Body of pancreas (tissue), 4 donors: Measurements from ENCODE around the gene KCTD4. TPM values are rescaled to one million over a fixed set of nuclear protein-coding genes. Genes with fewer than 3 reads are reported as not detected.

ENCODE experiments used
- ATAC-seq: fragments of 150-250 bp; one replicate; pipeline ENCODE4 v1.9.1; 2016
- DNase-seq, 4 donors: peaks; one replicate each; pipeline ENCODE4 v3.0.0-alpha.2; 2019
- H3K27ac ChIP-seq, 4 donors: fragments of 200-600 bp; sonication (generic); 1 replicate in 3 of 4; 2 replicates in 1 of 4; pipeline versions ENCODE4 v1.5.1 to v1.6.1; 2016 to 2019; ENCODE audit warnings: mild to moderate bottlenecking in 1 of 4, mixed read lengths in 1 of 4, moderate library complexity in 1 of 4
- H3K27me3 ChIP-seq, 2 donors: fragments of 200-600 bp; sonication (generic); one replicate each; pipeline ENCODE4 v1.6.0; 2016; ENCODE audit warnings: mild to moderate bottlenecking in 1 of 2
- H3K36me3 ChIP-seq, 2 donors: fragments of 200-600 bp; sonication (generic); replicated peaks in 1 of 2; 2 replicates each; pipeline ENCODE4 v1.5.1; 2016; ENCODE audit warnings: low read depth in 2 of 2; ENCODE audit not compliant: insufficient read depth in 1 of 2
- H3K4me1 ChIP-seq: fragments of 200-600 bp; sonication (generic); one replicate; pipeline ENCODE4 v1.6.0; 2016
- H3K4me3 ChIP-seq, 2 donors: fragments of 200-600 bp; sonication (generic); 1 replicate in 1 of 2; 2 replicates in 1 of 2; pipeline ENCODE4 v1.5.1; 2016 to 2019
- H3K9me3 ChIP-seq, 3 donors: fragments of 200-600 bp; sonication (generic); 1 replicate in 2 of 3; 2 replicates in 1 of 3; pipeline ENCODE4 v1.5.1; 2016
- POLR2A ChIP-seq, 3 donors: fragments of 450-650 bp; IDR thresholded peaks; one replicate each; pipeline ENCODE4 v1.6.1; 2016; ENCODE audit warnings: antibody characterized with exemption in 3 of 3, mild to moderate bottlenecking in 2 of 3
- WGBS, 2 donors: methylation state at CpG; one replicate each; pipeline ENCODE4 v1.1.5; 2017; 5-methylcytosine and 5-hydroxymethylcytosine counted together
- intact Hi-C: fragments of 100-400 bp; cut with DNase I; formaldehyde crosslinking; loops from one replicate; pipeline ENCODE4 v1.15.1; 2023
- total RNA-seq, 2 donors: library from RNA; depleted of rRNA; stranded (reverse); fragments of >200 nt; gene quantifications; one replicate each; pipeline ENCODE4 v1.1.0, GENCODE V29; 2016
- TF ChIP-seq, protein P1 (sequence below), 7 experiments: fragments of 450-650 bp in 4 of 7; fragments of 200-600 bp in 3 of 7; sonication (generic) in 3 of 7; IDR thresholded peaks; one replicate each; pipeline ENCODE4 v1.5.1; 2016 to 2019; ENCODE audit warnings: antibody characterized with exemption in 7 of 7

KCTD4 gene
- total RNA-seq, 2 donors from 2014 or later, result not detected

DNA sequence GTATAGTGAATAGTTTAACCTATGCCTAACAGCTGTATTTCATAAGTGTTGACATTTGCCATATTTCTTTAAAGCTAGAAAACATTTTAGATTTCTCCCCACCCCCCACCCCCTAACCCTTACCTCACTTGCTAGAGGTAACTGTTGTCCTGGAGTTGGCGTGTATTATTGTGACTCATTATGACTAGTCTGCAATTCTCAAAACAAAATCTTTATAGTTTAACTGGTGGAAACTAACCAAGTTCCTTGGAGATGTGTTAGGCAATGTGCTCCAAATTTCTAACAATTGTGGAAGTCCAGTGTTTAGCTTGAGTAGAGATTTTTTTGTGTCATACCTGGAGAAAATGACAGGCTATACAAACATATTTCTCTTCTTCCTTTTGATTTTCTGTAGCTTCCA, 38.0 kb downstream of the KCTD4 start:
- WGBS, 2 donors, result 76 to 79% methylated on average over 1 of the region's 1 CpG
- Histone ChIP-seq H3K27ac (no peak overlapping the region), H3K9me3 (no peaks in the 10 kb centered on the region), H3K4me3 (no peak overlapping the region), H3K27me3 (no peaks in the 10 kb centered on the region), H3K36me3 (no peaks in the 10 kb centered on the region), H3K4me1 (peaks cover under 1% of the 10 kb centered on the region)
- DNase-seq, result no peak
- ATAC-seq, result no peak
- intact Hi-C loops, result no loop called here
- TF ChIP-seq POLR2A (IDR thresholded peaks at IDR 0.05), result no peak
- TF ChIP-seq, protein P1, sequence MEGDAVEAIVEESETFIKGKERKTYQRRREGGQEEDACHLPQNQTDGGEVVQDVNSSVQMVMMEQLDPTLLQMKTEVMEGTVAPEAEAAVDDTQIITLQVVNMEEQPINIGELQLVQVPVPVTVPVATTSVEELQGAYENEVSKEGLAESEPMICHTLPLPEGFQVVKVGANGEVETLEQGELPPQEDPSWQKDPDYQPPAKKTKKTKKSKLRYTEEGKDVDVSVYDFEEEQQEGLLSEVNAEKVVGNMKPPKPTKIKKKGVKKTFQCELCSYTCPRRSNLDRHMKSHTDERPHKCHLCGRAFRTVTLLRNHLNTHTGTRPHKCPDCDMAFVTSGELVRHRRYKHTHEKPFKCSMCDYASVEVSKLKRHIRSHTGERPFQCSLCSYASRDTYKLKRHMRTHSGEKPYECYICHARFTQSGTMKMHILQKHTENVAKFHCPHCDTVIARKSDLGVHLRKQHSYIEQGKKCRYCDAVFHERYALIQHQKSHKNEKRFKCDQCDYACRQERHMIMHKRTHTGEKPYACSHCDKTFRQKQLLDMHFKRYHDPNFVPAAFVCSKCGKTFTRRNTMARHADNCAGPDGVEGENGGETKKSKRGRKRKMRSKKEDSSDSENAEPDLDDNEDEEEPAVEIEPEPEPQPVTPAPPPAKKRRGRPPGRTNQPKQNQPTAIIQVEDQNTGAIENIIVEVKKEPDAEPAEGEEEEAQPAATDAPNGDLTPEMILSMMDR (IDR thresholded peaks at IDR 0.05), result no peak

DNA sequence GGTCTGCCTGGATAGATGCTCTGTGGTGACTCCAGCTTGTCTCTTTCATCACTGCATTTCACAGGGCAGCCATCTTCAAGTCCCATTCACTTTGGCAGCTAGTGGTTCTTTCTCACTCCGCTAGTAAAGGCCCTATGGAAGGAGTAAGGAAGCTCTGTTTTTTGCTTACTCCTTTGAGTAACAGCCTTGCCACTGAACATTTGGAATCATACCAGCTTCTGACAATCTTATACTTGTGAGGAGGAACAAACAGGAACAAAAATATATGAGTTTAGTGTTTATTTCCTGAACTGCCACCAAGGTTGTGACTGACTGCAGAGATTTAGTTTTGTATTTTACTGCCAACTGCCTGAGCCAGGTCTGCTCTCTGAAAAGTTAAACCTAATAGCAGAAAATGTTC, 38.7 kb downstream of the KCTD4 start:
- ATAC-seq (no peak), DNase-seq (no peak)
- peak overlapping the region in 2 of 4 donors; percentile 22 to 53 for H3K27ac ChIP-seq
- TF ChIP-seq, protein P1 (IDR thresholded peaks at IDR 0.05), result no peak
- no peak for TF ChIP-seq POLR2A (IDR thresholded peaks at IDR 0.05)
- WGBS, 2 donors, result 94 to 100% methylated on average over 1 of the region's 1 CpG
- H3K9me3 ChIP-seq, result no peaks in the 10 kb centered on the region
- no peaks in the 10 kb centered on the region for H3K27me3 ChIP-seq
- H3K36me3 ChIP-seq, result no peaks in the 10 kb centered on the region
- intact Hi-C loops, result no loop called here
- H3K4me1 ChIP-seq, result no peaks in the 10 kb centered on the region
- no peak overlapping the region for H3K4me3 ChIP-seq

DNA sequence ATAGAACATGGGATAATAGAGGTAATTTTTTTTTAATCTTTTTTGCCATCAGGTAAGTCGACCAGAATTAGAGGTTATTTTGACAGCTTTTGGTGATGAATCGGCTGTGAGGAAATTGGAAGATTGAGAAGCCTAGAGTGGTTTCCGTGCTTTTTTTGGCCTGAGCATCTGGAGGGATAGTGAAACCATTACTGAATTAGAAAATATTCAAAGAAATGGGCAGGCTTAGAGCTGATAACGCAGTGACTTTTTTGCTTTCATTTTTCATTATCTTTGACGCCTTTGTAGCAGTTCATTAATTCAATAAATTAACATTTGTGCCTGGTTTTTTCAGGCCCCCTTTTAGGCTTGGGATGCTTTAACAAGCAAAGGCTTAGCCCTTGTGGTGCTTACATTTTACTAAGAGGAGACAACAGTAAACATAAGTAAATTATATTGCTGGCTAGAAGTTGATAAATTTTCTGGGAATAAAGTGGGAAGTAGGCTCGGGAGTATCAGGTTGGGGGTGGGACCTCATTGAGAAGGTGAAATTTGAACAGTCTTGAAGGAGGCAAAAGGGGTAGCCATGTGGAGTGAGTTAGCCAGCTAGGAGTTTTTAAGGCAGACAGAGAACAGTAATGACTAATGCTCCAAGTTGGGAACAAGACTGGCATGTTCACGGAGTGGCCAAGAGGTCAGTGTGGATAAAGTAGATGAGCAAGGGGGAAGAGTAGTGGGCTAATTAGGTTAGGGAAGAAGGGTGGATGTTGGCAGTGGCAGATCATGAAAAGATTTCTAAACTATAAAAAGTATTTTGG, 44.1 kb downstream of the KCTD4 start:
- Histone ChIP-seq H3K9me3 (no peaks in the 10 kb centered on the region), H3K4me1 (no peaks in the 10 kb centered on the region), H3K27me3 (no peaks in the 10 kb centered on the region), H3K27ac (no peak overlapping the region), H3K4me3 (no peak overlapping the region), H3K36me3 (no peaks in the 10 kb centered on the region)
- 87 to 90% methylated on average over 7 of the region's 7 CpGs for WGBS, 2 donors
- ATAC-seq (no peak), DNase-seq (no peak)
- intact Hi-C loops, result no loop called here
- TF ChIP-seq POLR2A (IDR thresholded peaks at IDR 0.05), result no peak
- TF ChIP-seq, protein P1 (IDR thresholded peaks at IDR 0.05), result no peak

DNA sequence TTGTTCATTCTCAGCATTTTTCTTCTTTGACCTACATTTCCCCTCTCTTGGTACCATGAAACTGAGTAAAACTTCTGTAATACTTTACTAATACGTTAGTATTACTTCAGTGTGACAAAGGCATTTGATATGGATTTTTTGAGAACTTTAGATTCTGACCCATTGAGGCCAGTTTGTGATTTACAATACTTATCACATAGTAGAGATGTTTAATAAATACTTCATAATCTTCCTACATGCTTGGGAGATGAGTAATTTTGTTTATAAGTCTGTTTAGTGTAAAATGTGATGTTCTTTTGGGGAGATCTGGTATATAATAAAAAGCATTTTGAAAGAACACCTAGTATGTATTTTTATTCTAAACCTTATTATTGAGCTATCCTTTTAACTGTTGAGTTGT, 50.9 kb downstream of the KCTD4 start:
- Histone ChIP-seq H3K9me3 (no peaks in the 10 kb centered on the region), H3K27ac (no peak overlapping the region), H3K4me3 (no peak overlapping the region), H3K4me1 (no peaks in the 10 kb centered on the region), H3K36me3 (no peaks in the 10 kb centered on the region), H3K27me3 (no peaks in the 10 kb centered on the region)
- intact Hi-C loops, result no loop called here
- TF ChIP-seq POLR2A (IDR thresholded peaks at IDR 0.05), result no peak
- TF ChIP-seq, protein P1 (IDR thresholded peaks at IDR 0.05), result no peak
- WGBS, 2 donors, result 55 to 73% methylated on average over 1 of the region's 1 CpG
- ATAC-seq (no peak), DNase-seq (no peak)

DNA sequence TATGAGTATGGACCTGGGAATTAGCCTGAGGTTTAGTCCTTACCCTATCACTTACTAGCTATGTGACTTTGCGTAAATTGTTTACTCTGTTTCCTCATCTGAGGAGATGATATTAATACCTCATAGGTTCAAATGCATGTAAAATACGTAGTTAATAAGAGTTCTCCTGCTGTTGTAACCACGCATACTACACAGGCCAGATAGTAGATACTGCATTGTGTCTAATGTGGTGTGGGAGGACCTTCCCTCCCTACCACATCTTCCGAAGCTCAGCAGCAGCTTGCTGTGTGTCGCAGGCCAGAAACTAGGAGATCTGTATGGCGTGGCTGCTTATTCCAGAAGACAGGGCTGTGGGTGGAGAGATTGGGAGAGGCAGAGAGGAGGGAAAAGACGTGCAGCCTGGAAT, 57.5 kb downstream of the KCTD4 start:
- no peak for DNase-seq
- no peaks in the 10 kb centered on the region for H3K27me3 ChIP-seq
- H3K36me3 ChIP-seq, result peaks cover 0 to 3% of the 10 kb centered on the region in 2 donors
- H3K4me3 ChIP-seq, result no peak overlapping the region
- peaks cover 6% of the 10 kb centered on the region for H3K4me1 ChIP-seq
- peak overlapping the region in 1 of 4 donors; percentile 9 for H3K27ac ChIP-seq
- ATAC-seq, result no peak
- H3K9me3 ChIP-seq, result no peaks in the 10 kb centered on the region
- intact Hi-C loops, result no loop called here
- no peak for TF ChIP-seq POLR2A (IDR thresholded peaks at IDR 0.05)
- TF ChIP-seq, protein P1 (IDR thresholded peaks at IDR 0.05), result no peak
- 89 to 91% methylated on average over 7 of the region's 7 CpGs for WGBS, 2 donors
